ENCODE results near the gene MBTD1. TPM values are rescaled to one million over a fixed set of nuclear protein-coding genes. Genes with fewer than 3 reads are reported as not detected.

The MBTD1 gene
- total RNA-seq, 1 experiment from 2014 or later: 20.4 TPM

- intact Hi-C loops (cut with micrococcal nuclease; ENCODE audit: unreplicated experiment): no loop called here
- peaks cover 38% of the 10 kb centered on the region for H3K36me3 ChIP-seq (ENCODE audit: low read depth)
- no peaks in the 10 kb centered on the region for H3K4me1 ChIP-seq (replicated peaks; ENCODE audit: insufficient read depth)
- no peak overlapping the region for H3K4me2 ChIP-seq
- no peak overlapping the region for H3K4me3 ChIP-seq
- no peak for TF ChIP-seq CTCF (conservative IDR thresholded peaks at IDR 0.05)
- TF ChIP-seq EZH2 (IDR thresholded peaks at IDR 0.05; ENCODE audit: low read depth): no peak
- no TSS peak for BruUV-seq (replicated peaks)
- H3F3A ChIP-seq (ENCODE audit: insufficient read depth, low read depth): peaks cover 33% of the 10 kb centered on the region
- H3K9me3 ChIP-seq (ENCODE audit: insufficient read depth, low read depth): no peaks in the 10 kb centered on the region
- H3K27ac ChIP-seq: no peak overlapping the region
- no peaks in the 10 kb centered on the region for H3K27me3 ChIP-seq (ENCODE audit: insufficient read depth, low read depth)
- CTCF ChIA-PET: no interaction called here
- no peak for DNase-seq
- H3K79me2 ChIP-seq (ENCODE audit: low read depth): no peaks in the 10 kb centered on the region
- no peaks in the 10 kb centered on the region for H3K9me2 ChIP-seq (ENCODE audit: insufficient read depth)
- H2AFZ ChIP-seq: no peak overlapping the region
- 0 out of 2 replicates have a peak, but pooled peaks cover 5% of the 10 kb centered on the region for H4K20me1 ChIP-seq (ENCODE audit: insufficient read depth)
- POLR2A ChIA-PET (ENCODE audit: unreplicated experiment): no interaction called here
These were observed 70.2 kb downstream of the MBTD1 start for GRCh38 chr17:51189628-51190027.

- no peak overlapping the region for H3K27ac ChIP-seq
- H3K79me2 ChIP-seq (ENCODE audit: low read depth): no peaks in the 10 kb centered on the region
- 0 out of 2 replicates have a peak, but pooled peaks cover 5% of the 10 kb centered on the region for H4K20me1 ChIP-seq (ENCODE audit: insufficient read depth)
- no peak overlapping the region for H2AFZ ChIP-seq
- TF ChIP-seq CTCF (conservative IDR thresholded peaks at IDR 0.05): no peak
- no peak for TF ChIP-seq EZH2 (IDR thresholded peaks at IDR 0.05; ENCODE audit: low read depth)
- intact Hi-C loops (cut with micrococcal nuclease; ENCODE audit: unreplicated experiment): no loop called here
- no peaks in the 10 kb centered on the region for H3K9me3 ChIP-seq (ENCODE audit: insufficient read depth, low read depth)
- peaks cover 43% of the 10 kb centered on the region for H3K36me3 ChIP-seq (ENCODE audit: low read depth)
- H3K4me3 ChIP-seq: no peak overlapping the region
- POLR2A ChIA-PET (ENCODE audit: unreplicated experiment): no interaction called here
- no peak overlapping the region for H3K4me2 ChIP-seq
- no peaks in the 10 kb centered on the region for H3K4me1 ChIP-seq (replicated peaks; ENCODE audit: insufficient read depth)
- CTCF ChIA-PET: no interaction called here
- H3F3A ChIP-seq (ENCODE audit: insufficient read depth, low read depth): peaks cover 33% of the 10 kb centered on the region
- no TSS peak for BruUV-seq (replicated peaks)
- H3K9me2 ChIP-seq (ENCODE audit: insufficient read depth): no peaks in the 10 kb centered on the region
- no peak for DNase-seq
- H3K27me3 ChIP-seq (ENCODE audit: insufficient read depth, low read depth): no peaks in the 10 kb centered on the region
These were observed 70.7 kb downstream of the MBTD1 start for GRCh38 chr17:51189162-51189561.

GRCh38 chr17:51188271-51188833 lies 71.5 kb downstream of the MBTD1 start:
- CTCF ChIA-PET: no interaction called here

More at GRCh38 chr17:51188271-51188833, 71.5 kb downstream of the MBTD1 start:
- H3K9me3 ChIP-seq (ENCODE audit: insufficient read depth, low read depth): no peaks in the 10 kb centered on the region
- H3K4me3 ChIP-seq: no peak overlapping the region
- no peaks in the 10 kb centered on the region for H3K9me2 ChIP-seq (ENCODE audit: insufficient read depth)
- intact Hi-C loops (cut with micrococcal nuclease; ENCODE audit: unreplicated experiment): no loop called here
- 0 out of 2 replicates have a peak overlapping the region, but pooled peaks have one; percentile 4 for H3K27ac ChIP-seq
- no peak overlapping the region for H2AFZ ChIP-seq
- peaks cover 31% of the 10 kb centered on the region for H3F3A ChIP-seq (ENCODE audit: insufficient read depth, low read depth)
- peaks cover 45% of the 10 kb centered on the region for H3K36me3 ChIP-seq (ENCODE audit: low read depth)
- no peak overlapping the region for H3K4me2 ChIP-seq
- no peak for DNase-seq
- no peaks in the 10 kb centered on the region for H3K79me2 ChIP-seq (ENCODE audit: low read depth)
- H3K27me3 ChIP-seq (ENCODE audit: insufficient read depth, low read depth): no peaks in the 10 kb centered on the region
- no TSS peak for BruUV-seq (replicated peaks)
- H3K4me1 ChIP-seq (replicated peaks; ENCODE audit: insufficient read depth): no peaks in the 10 kb centered on the region
- POLR2A ChIA-PET (ENCODE audit: unreplicated experiment): no interaction called here
- TF ChIP-seq CTCF (conservative IDR thresholded peaks at IDR 0.05) (no peak), EZH2 (IDR thresholded peaks at IDR 0.05; ENCODE audit: low read depth) (no peak)
- H4K20me1 ChIP-seq (ENCODE audit: insufficient read depth): 0 out of 2 replicates have a peak, but pooled peaks cover 5% of the 10 kb centered on the region
